SK-N-SH treated with all-trans-retinoic acid at 6 μM for 48 hours (cell line): ENCODE results near the gene CLNS1A.

Experiments
- ATAC-seq: fragments of 200-7000 bp; cut with Tn5 transposase; 3 replicates; pipeline ENCODE4 v1.9.1; 2020; ENCODE audit warnings: mild to moderate bottlenecking, moderate library complexity
- BACH2 ChIP-seq: fragments of 250-450 bp; sonication (Bioruptor Pico); IDR thresholded peaks from 2 replicates; pipeline ENCODE4 v1.9.0; 2021; ENCODE audit warnings: mild to moderate bottlenecking, borderline replicate concordance
- CSDC2 ChIP-seq: fragments of 250-450 bp; sonication (Bioruptor Pico); IDR thresholded peaks from 2 replicates; pipeline ENCODE4 v1.5.0; 2020; ENCODE audit warnings: mild to moderate bottlenecking, moderate library complexity
- GLIS3 ChIP-seq: fragments of 250-450 bp; sonication (Bioruptor Pico); IDR thresholded peaks from 2 replicates; pipeline ENCODE4 v1.5.0; 2020; ENCODE audit warnings: mild to moderate bottlenecking, moderate library complexity
- ISL1 ChIP-seq: fragments of 250-450 bp; sonication (Bioruptor Pico); IDR thresholded peaks from 2 replicates; pipeline ENCODE4 v2.1.2; 2022; ENCODE audit warnings: mild to moderate bottlenecking, moderate library complexity
- TSHZ2 ChIP-seq: fragments of 250-450 bp; sonication (Bioruptor Pico); IDR thresholded peaks from 2 replicates; pipeline ENCODE4 v1.5.0; 2020; ENCODE audit warnings: mild to moderate bottlenecking, moderate library complexity
- ZC3H10 ChIP-seq: fragments of 250-450 bp; sonication (Bioruptor Pico); IDR thresholded peaks from 2 replicates; pipeline ENCODE4 v1.5.1; 2021; ENCODE audit warnings: mild to moderate bottlenecking, moderate library complexity
- ZNF70 ChIP-seq: fragments of 450-650 bp; formaldehyde crosslinking; IDR thresholded peaks from 2 replicates; pipeline ENCODE4 v1.5.0; 2020; ENCODE audit warnings: mild to moderate bottlenecking, moderate library complexity
- TF ChIP-seq, protein P1 (sequence below): fragments of 250-450 bp; sonication (Bioruptor Pico); IDR thresholded peaks from 2 replicates; pipeline ENCODE4 v1.8.0; 2020; ENCODE audit warnings: mild to moderate bottlenecking, moderate library complexity, borderline replicate concordance

CLNS1A gene

GRCh38 chr11:77568916-77569675, 68.5 kb downstream of the CLNS1A start (continued):
- TF ChIP-seq ZNF70 (CRISPR knock-in tag) (no peak), GLIS3 (CRISPR knock-in tag) (no peak), BACH2 (CRISPR knock-in tag) (no peak), ZC3H10 (CRISPR knock-in tag) (no peak)
- TF ChIP-seq, protein P1, sequence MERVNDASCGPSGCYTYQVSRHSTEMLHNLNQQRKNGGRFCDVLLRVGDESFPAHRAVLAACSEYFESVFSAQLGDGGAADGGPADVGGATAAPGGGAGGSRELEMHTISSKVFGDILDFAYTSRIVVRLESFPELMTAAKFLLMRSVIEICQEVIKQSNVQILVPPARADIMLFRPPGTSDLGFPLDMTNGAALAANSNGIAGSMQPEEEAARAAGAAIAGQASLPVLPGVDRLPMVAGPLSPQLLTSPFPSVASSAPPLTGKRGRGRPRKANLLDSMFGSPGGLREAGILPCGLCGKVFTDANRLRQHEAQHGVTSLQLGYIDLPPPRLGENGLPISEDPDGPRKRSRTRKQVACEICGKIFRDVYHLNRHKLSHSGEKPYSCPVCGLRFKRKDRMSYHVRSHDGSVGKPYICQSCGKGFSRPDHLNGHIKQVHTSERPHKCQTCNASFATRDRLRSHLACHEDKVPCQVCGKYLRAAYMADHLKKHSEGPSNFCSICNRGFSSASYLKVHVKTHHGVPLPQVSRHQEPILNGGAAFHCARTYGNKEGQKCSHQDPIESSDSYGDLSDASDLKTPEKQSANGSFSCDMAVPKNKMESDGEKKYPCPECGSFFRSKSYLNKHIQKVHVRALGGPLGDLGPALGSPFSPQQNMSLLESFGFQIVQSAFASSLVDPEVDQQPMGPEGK (CRISPR knock-in tag), result no peak

DNA sequence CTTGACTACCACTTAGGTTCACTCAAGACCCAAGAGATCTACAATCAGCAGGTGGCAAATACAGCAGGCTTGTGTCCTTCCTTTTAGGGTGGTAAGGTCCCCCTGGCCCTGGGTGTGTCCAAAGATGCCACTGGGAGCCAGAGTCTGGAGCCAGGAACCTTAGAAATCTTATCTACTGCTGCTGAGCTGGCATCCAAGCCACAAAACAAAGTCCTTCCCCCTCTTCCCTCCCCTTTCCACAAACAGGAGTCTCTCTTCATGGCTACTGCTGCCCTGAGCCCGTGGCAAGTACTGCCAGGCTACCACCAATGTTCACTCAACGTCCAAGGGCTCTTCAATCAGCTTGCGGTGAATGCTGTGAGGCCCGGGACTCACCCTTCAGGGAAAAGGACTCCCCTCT, 69.3 kb downstream of the CLNS1A start:
- TF ChIP-seq CSDC2 (CRISPR knock-in tag) (no peak), ZNF70 (CRISPR knock-in tag) (no peak), ISL1 (CRISPR knock-in tag) (no peak), TSHZ2 (no peak)
- no peak for ATAC-seq
